ENCODE results near the gene LTK. TPM values are rescaled to one million over a fixed set of nuclear protein-coding genes. Genes with fewer than 3 reads are reported as not detected.

Gene LTK
- total RNA-seq, 1 experiment from 2014 or later: 10.9 TPM

GRCh38 chr15:41476416-41477048 lies 37.1 kb downstream of the LTK start:
- H3K4me1 Mint-ChIP-seq (ENCODE audit: low read depth, unreplicated experiment): no peaks in the 10 kb centered on the region
- DNase-seq: no peak
- Histone ChIP-seq H3K4me1 (peaks cover 7% of the 10 kb centered on the region), H3K9me3 (no peaks in the 10 kb centered on the region), H3K36me3 (ENCODE audit: control insufficient read depth, insufficient read depth, low read length) (peaks cover 2% of the 10 kb centered on the region; the same call in 1 of the 2 replicates), H3K4me3 (ENCODE audit: low read depth, low read length) (no peak overlapping the region), H3K27me3 (replicated peaks; ENCODE audit: control insufficient read depth, insufficient read depth, low read length) (no peaks in the 10 kb centered on the region)
- ChIA-PET POLR2A (no interaction called here), CTCF (interaction anchor here (1.6 kb wide), 1 partner anchor 11 kb away, joined by 4 read pairs; no protein-coding TSS in a partner anchor)
- no peak overlapping the region for H3K4me3 Mint-ChIP-seq (ENCODE audit: unreplicated experiment)
- no peak overlapping the region for H3K27ac Mint-ChIP-seq (ENCODE audit: unreplicated experiment)
- intact Hi-C loops (cut with micrococcal nuclease; ENCODE audit: unreplicated experiment): no loop called here
- no peaks in the 10 kb centered on the region for H3K9me3 Mint-ChIP-seq (ENCODE audit: unreplicated experiment)
- no peaks in the 10 kb centered on the region for H3K27me3 Mint-ChIP-seq (ENCODE audit: insufficient read depth, unreplicated experiment)
- no TSS peak for BruUV-seq (replicated peaks)
- no peak for TF ChIP-seq CTCF (IDR thresholded peaks at IDR 0.05; ENCODE audit: insufficient read depth in 1 of 2, low read depth in 1 of 2, low read length in 1 of 2, severe bottlenecking in 1 of 2, unreplicated experiment in 1 of 2)
- H3K36me3 Mint-ChIP-seq (ENCODE audit: insufficient read depth, unreplicated experiment): peaks cover 75% of the 10 kb centered on the region

- BruUV-seq (replicated peaks): no TSS peak
- H3K27me3 ChIP-seq (replicated peaks; ENCODE audit: control insufficient read depth, insufficient read depth, low read length): no peaks in the 10 kb centered on the region
- peaks cover 2% of the 10 kb centered on the region; the same call in 1 of the 2 replicates for H3K36me3 ChIP-seq (ENCODE audit: control insufficient read depth, insufficient read depth, low read length)
- ChIA-PET POLR2A (no interaction called here), CTCF (interaction anchor here (1.6 kb wide), 1 partner anchor 9 kb away, joined by 4 read pairs; no protein-coding TSS in a partner anchor)
- no peak overlapping the region for H3K4me3 ChIP-seq (ENCODE audit: low read depth, low read length)
- peaks cover 4% of the 10 kb centered on the region for H3K4me1 ChIP-seq
- Mint-ChIP-seq H3K4me1 (ENCODE audit: low read depth, unreplicated experiment) (no peaks in the 10 kb centered on the region), H3K27me3 (ENCODE audit: insufficient read depth, unreplicated experiment) (no peaks in the 10 kb centered on the region), H3K9me3 (ENCODE audit: unreplicated experiment) (no peaks in the 10 kb centered on the region), H3K4me3 (ENCODE audit: unreplicated experiment) (no peak overlapping the region), H3K27ac (ENCODE audit: unreplicated experiment) (no peak overlapping the region), H3K36me3 (ENCODE audit: insufficient read depth, unreplicated experiment) (peaks cover 78% of the 10 kb centered on the region)
- no peaks in the 10 kb centered on the region for H3K9me3 ChIP-seq
- no peak for TF ChIP-seq CTCF (IDR thresholded peaks at IDR 0.05; ENCODE audit: insufficient read depth in 1 of 2, low read depth in 1 of 2, low read length in 1 of 2, severe bottlenecking in 1 of 2, unreplicated experiment in 1 of 2)
- intact Hi-C loops (cut with micrococcal nuclease; ENCODE audit: unreplicated experiment): no loop called here
- DNase-seq: no peak
These were observed 38.7 kb downstream of the LTK start for GRCh38 chr15:41474941-41475340.

- ChIA-PET CTCF (no interaction called here), POLR2A (no interaction called here)
- no peak overlapping the region for H3K4me3 Mint-ChIP-seq (ENCODE audit: unreplicated experiment)
- no peak for DNase-seq
- H3K4me1 Mint-ChIP-seq (ENCODE audit: low read depth, unreplicated experiment): no peaks in the 10 kb centered on the region
- H3K36me3 Mint-ChIP-seq (ENCODE audit: insufficient read depth, unreplicated experiment): peaks cover 78% of the 10 kb centered on the region
- intact Hi-C loops (cut with micrococcal nuclease; ENCODE audit: unreplicated experiment): no loop called here
- no peak overlapping the region for H3K27ac Mint-ChIP-seq (ENCODE audit: unreplicated experiment)
- H3K9me3 Mint-ChIP-seq (ENCODE audit: unreplicated experiment): no peaks in the 10 kb centered on the region
- BruUV-seq (replicated peaks): no TSS peak
- Histone ChIP-seq H3K36me3 (ENCODE audit: control insufficient read depth, insufficient read depth, low read length) (peaks cover 2% of the 10 kb centered on the region; the same call in 1 of the 2 replicates), H3K4me3 (ENCODE audit: low read depth, low read length) (no peak overlapping the region), H3K9me3 (no peaks in the 10 kb centered on the region), H3K4me1 (peaks cover 3% of the 10 kb centered on the region; the same call in 1 of the 2 replicates), H3K27me3 (replicated peaks; ENCODE audit: control insufficient read depth, insufficient read depth, low read length) (no peaks in the 10 kb centered on the region)
- no peak for TF ChIP-seq CTCF (IDR thresholded peaks at IDR 0.05; ENCODE audit: insufficient read depth in 1 of 2, low read depth in 1 of 2, low read length in 1 of 2, severe bottlenecking in 1 of 2, unreplicated experiment in 1 of 2)
- H3K27me3 Mint-ChIP-seq (ENCODE audit: insufficient read depth, unreplicated experiment): no peaks in the 10 kb centered on the region
These were observed 39.2 kb downstream of the LTK start for GRCh38 chr15:41474436-41474835.
